A549 (cell line): ENCODE data around the gene PNP. TPM values are rescaled to one million over a fixed set of nuclear protein-coding genes. Genes with fewer than 3 reads are reported as not detected.

ENCODE experiments used
- BHLHE40 ChIP-seq: IDR thresholded peaks from 2 replicates; pipeline ENCODE4 v1.6.1; 2012; ENCODE audit warnings: low read depth, low read length, inconsistent platforms
- EHF ChIP-seq: fragments of 250-450 bp; sonication (Bioruptor Pico); IDR thresholded peaks from 2 replicates; pipeline ENCODE4 v1.5.0; 2020; ENCODE audit warnings: mild to moderate bottlenecking
- EP300 ChIP-seq, 2 experiments: fragments of >200 bp; sonication (Bioruptor Twin); formaldehyde crosslinking; IDR thresholded peaks; 2 replicates in 1 of 2; 3 replicates in 1 of 2; pipeline ENCODE4 v1.6.1; 2016 to 2017
- ESRRA ChIP-seq: fragments of 150-350 bp; IDR thresholded peaks from 2 replicates; pipeline ENCODE4 v1.6.1; 2014; ENCODE audit warnings: mild to moderate bottlenecking, low read length, borderline replicate concordance
- FOSB ChIP-seq: fragments of 250-450 bp; sonication (Bioruptor Pico); IDR thresholded peaks from 2 replicates; pipeline ENCODE4 v1.5.0; 2020; ENCODE audit warnings: mild to moderate bottlenecking, moderate library complexity
- GATA3 ChIP-seq: IDR thresholded peaks from 2 replicates; pipeline ENCODE4 v1.6.1; 2012; ENCODE audit warnings: borderline replicate concordance
- HEYL ChIP-seq: fragments of 250-450 bp; sonication (Bioruptor Pico); IDR thresholded peaks from 2 replicates; pipeline ENCODE4 v1.8.0; 2021; ENCODE audit warnings: mild to moderate bottlenecking, moderate library complexity
- KDM5A ChIP-seq: fragments of 200-600 bp; sonication (generic); IDR thresholded peaks from 2 replicates; pipeline ENCODE4 v1.6.1; 2016; ENCODE audit warnings: antibody characterized with exemption, mild to moderate bottlenecking
- MYC ChIP-seq: IDR thresholded peaks from 2 replicates; pipeline ENCODE4 v1.6.1; 2012; ENCODE audit warnings: mild to moderate bottlenecking, inconsistent platforms, low read length, improper control_type of control experiment, borderline replicate concordance
- NPAS2 ChIP-seq: fragments of 250-450 bp; sonication (Bioruptor Pico); IDR thresholded peaks from 2 replicates; pipeline ENCODE4 v1.8.0; 2022; ENCODE audit warnings: mild to moderate bottlenecking, moderate library complexity, borderline replicate concordance
- NR3C1 ChIP-seq: fragments of >200 bp; sonication (Bioruptor Twin); formaldehyde crosslinking; IDR thresholded peaks from 3 replicates; pipeline ENCODE4 v1.6.1; 2017
- POLR2A ChIP-seq: IDR thresholded peaks from 2 replicates; pipeline ENCODE4 v1.6.1; 2012; ENCODE audit warnings: mild to moderate bottlenecking, low read length
- POLR2AphosphoS2 ChIP-seq: conservative IDR thresholded peaks from 2 replicates; pipeline ENCODE4 v1.6.1; 2012; ENCODE audit warnings: low read length, improper control_type of control experiment, inconsistent platforms
- RAD21 ChIP-seq, 2 experiments: fragments of >200 bp in 1 of 2; sonication (Bioruptor Twin) in 1 of 2; formaldehyde crosslinking in 1 of 2; IDR thresholded peaks in 1 of 2; conservative IDR thresholded peaks in 1 of 2; 2 replicates in 1 of 2; 3 replicates in 1 of 2; pipeline ENCODE4 v1.6.1; 2012 to 2018; ENCODE audit warnings: inconsistent platforms in 1 of 2
- RNF2 ChIP-seq: fragments of 200-600 bp; sonication (generic); IDR thresholded peaks from 2 replicates; pipeline ENCODE4 v1.6.1; 2016; ENCODE audit warnings: low read depth, mild to moderate bottlenecking, antibody characterized with exemption, moderate library complexity, borderline replicate concordance
- SREBF2 ChIP-seq: fragments of 450-650 bp; IDR thresholded peaks from 2 replicates; pipeline ENCODE4 v1.6.1; 2014; ENCODE audit warnings: mild to moderate bottlenecking, moderate library complexity
- polyA plus RNA-seq, 4 experiments: library from polyadenylated mRNA; depleted of rRNA in 3 of 4; stranded (reverse); fragments of >200 nt; fragmentation: RNase III in 1 of 4; extraction: RNeasy Plus Mini Kit Qiagen cat#74134 plus additional on column Dnase treatment in 1 of 4; gene quantifications; 2 replicates in 3 of 4; 3 replicates in 1 of 4; pipeline ENCODE4 v1.2.3, GENCODE V29; 2011 to 2017
- TF ChIP-seq, protein P1 (sequence below): fragments of >200 bp; sonication (Bioruptor Twin); formaldehyde crosslinking; IDR thresholded peaks from 3 replicates; pipeline ENCODE4 v1.6.1; 2016
- TF ChIP-seq, protein P2 (sequence below): fragments of 250-450 bp; sonication (Bioruptor Pico); IDR thresholded peaks from 2 replicates; pipeline ENCODE4 v1.5.0; 2021; ENCODE audit warnings: mild to moderate bottlenecking, moderate library complexity, borderline replicate concordance
- TF ChIP-seq, protein P3 (sequence below): IDR thresholded peaks from 2 replicates; pipeline ENCODE4 v1.6.1; 2012
- TF ChIP-seq, protein P4 (sequence below): fragments of 250-450 bp; sonication (Bioruptor Pico); IDR thresholded peaks from 2 replicates; pipeline ENCODE4 v1.5.0; 2020; ENCODE audit warnings: low read depth, mild to moderate bottlenecking, moderate library complexity
- TF ChIP-seq, protein P5 (sequence below): fragments of >200 bp; sonication (Bioruptor Twin); formaldehyde crosslinking; IDR thresholded peaks from 2 replicates; pipeline ENCODE4 v1.6.1; 2016
- TF ChIP-seq, protein P6 (sequence below): IDR thresholded peaks from 2 replicates; pipeline ENCODE4 v1.6.1; 2012
- TF ChIP-seq, protein P7 (sequence below): fragments of 450-650 bp; IDR thresholded peaks from 2 replicates; pipeline ENCODE4 v1.6.1; 2014; ENCODE audit warnings: antibody characterized with exemption

Gene PNP
- polyA plus RNA-seq, 2 of the 4 experiments (the other 2 are of a cell fraction), result 95.9 to 111 TPM

DNA sequence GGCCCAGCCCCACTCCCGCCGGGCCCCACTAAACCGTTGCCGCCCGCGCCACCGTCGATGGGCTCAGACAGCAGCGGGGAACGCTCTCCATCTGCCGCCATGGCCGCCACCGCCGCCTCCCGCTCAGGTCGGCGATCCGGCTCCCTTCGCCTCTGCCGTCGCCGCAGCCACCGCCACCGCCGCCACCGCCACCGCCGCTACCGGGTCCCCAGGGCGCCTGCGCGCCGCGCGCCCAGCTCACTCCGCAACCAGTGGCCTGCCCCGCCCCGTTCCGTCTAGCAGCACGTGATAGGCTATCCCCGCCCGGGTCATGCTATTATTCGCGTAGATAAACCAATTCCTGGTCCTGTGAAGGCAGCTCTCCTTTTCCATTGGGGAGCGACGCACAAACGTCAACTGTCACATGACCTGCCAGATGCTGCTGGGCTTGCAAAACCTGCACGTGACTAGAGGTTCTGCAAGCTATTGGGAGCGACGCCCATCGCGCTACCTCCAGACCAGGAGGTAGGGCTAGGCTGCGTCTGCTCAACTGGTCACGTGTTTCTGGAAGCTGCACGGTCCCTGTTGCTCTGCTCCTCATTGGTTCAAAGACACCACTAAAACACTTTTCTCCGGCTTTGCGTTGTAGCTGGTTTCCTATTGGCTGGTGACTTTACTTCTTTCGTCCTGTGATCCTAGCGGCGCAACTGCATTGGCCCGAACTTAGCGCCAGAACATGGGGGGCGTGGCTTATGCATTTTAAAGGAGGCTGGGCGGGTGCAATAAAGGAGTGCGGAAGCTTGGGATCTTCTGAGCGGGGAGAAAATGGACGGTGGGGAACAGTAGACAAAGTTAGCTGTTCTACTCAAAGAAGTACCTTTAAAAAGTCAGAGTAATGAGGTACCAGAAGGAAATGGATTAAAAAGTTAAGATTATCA is 7.7 kb upstream of the PNP start, which contains the start of gene PIP4P1 (continued):
- TF ChIP-seq HEYL (CRISPR knock-in tag), result no peak
- TF ChIP-seq BHLHE40, result peak; percentile 94
- peak; percentile 98 for TF ChIP-seq NPAS2 (CRISPR knock-in tag)
- TF ChIP-seq, protein P1, sequence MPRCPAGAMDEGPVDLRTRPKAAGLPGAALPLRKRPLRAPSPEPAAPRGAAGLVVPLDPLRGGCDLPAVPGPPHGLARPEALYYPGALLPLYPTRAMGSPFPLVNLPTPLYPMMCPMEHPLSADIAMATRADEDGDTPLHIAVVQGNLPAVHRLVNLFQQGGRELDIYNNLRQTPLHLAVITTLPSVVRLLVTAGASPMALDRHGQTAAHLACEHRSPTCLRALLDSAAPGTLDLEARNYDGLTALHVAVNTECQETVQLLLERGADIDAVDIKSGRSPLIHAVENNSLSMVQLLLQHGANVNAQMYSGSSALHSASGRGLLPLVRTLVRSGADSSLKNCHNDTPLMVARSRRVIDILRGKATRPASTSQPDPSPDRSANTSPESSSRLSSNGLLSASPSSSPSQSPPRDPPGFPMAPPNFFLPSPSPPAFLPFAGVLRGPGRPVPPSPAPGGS, result peak; percentile 68; the same call in 1 of the 3 replicates
- TF ChIP-seq, protein P2, sequence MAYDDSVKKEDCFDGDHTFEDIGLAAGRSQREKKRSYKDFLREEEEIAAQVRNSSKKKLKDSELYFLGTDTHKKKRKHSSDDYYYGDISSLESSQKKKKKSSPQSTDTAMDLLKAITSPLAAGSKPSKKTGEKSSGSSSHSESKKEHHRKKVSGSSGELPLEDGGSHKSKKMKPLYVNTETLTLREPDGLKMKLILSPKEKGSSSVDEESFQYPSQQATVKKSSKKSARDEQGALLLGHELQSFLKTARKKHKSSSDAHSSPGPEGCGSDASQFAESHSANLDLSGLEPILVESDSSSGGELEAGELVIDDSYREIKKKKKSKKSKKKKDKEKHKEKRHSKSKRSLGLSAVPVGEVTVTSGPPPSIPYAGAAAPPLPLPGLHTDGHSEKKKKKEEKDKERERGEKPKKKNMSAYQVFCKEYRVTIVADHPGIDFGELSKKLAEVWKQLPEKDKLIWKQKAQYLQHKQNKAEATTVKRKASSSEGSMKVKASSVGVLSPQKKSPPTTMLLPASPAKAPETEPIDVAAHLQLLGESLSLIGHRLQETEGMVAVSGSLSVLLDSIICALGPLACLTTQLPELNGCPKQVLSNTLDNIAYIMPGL (CRISPR knock-in tag), result no peak
- TF ChIP-seq MYC, result no peak
- no peak for TF ChIP-seq EP300 (IDR thresholded peaks at IDR 0.05)
- no peak for TF ChIP-seq NR3C1
- TF ChIP-seq SREBF2, result no peak
- TF ChIP-seq EHF (CRISPR knock-in tag), result no peak
- TF ChIP-seq POLR2A, result peak; percentile 69
- no peak for TF ChIP-seq RNF2
- TF ChIP-seq, protein P3, sequence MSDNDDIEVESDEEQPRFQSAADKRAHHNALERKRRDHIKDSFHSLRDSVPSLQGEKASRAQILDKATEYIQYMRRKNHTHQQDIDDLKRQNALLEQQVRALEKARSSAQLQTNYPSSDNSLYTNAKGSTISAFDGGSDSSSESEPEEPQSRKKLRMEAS, result peak; percentile 96
- no peak for TF ChIP-seq POLR2AphosphoS2
- TF ChIP-seq, protein P4, sequence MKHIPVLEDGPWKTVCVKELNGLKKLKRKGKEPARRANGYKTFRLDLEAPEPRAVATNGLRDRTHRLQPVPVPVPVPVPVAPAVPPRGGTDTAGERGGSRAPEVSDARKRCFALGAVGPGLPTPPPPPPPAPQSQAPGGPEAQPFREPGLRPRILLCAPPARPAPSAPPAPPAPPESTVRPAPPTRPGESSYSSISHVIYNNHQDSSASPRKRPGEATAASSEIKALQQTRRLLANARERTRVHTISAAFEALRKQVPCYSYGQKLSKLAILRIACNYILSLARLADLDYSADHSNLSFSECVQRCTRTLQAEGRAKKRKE (CRISPR knock-in tag), result no peak; the same call in 1 of the 2 replicates
- no peak for TF ChIP-seq RAD21 (conservative IDR thresholded peaks at IDR 0.05 in 1 of 2, IDR thresholded peaks at IDR 0.05 in 1 of 2)
- TF ChIP-seq KDM5A, result no peak
- TF ChIP-seq GATA3, result no peak
- TF ChIP-seq, protein P5, sequence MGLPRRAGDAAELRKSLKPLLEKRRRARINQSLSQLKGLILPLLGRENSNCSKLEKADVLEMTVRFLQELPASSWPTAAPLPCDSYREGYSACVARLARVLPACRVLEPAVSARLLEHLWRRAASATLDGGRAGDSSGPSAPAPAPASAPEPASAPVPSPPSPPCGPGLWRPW, result no peak
- peak; percentile 42; the same call in 1 of the 2 replicates for TF ChIP-seq FOSB (CRISPR knock-in tag)
- TF ChIP-seq, protein P6, sequence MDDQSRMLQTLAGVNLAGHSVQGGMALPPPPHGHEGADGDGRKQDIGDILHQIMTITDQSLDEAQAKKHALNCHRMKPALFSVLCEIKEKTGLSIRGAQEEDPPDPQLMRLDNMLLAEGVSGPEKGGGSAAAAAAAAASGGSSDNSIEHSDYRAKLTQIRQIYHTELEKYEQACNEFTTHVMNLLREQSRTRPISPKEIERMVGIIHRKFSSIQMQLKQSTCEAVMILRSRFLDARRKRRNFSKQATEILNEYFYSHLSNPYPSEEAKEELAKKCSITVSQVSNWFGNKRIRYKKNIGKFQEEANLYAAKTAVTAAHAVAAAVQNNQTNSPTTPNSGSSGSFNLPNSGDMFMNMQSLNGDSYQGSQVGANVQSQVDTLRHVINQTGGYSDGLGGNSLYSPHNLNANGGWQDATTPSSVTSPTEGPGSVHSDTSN, result peak; percentile 78
- TF ChIP-seq ESRRA, result no peak
- TF ChIP-seq, protein P7, sequence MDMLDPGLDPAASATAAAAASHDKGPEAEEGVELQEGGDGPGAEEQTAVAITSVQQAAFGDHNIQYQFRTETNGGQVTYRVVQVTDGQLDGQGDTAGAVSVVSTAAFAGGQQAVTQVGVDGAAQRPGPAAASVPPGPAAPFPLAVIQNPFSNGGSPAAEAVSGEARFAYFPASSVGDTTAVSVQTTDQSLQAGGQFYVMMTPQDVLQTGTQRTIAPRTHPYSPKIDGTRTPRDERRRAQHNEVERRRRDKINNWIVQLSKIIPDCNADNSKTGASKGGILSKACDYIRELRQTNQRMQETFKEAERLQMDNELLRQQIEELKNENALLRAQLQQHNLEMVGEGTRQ, result peak; percentile 100
